HCT116 (cell line): ENCODE data around the gene RNF214. TPM values are rescaled to one million over a fixed set of nuclear protein-coding genes. Genes with fewer than 3 reads are reported as not detected.

Experiments
- ATAC-seq: fragments of 200-7000 bp; cut with Tn5 transposase; 2 replicates; pipeline ENCODE4 v1.9.1; 2020; ENCODE audit warnings: mild to moderate bottlenecking, moderate library complexity
- BruUV-seq: library from RNA; stranded (reverse); fragments of 400-500 nt; replicated peaks from 2 replicates; lab custom pipeline; 2021; lab: Mats Ljungman, UMichigan
- CTCF ChIA-PET: fragments of 300-600 bp; sonication (Branson Sonifier 250); formaldehyde crosslinking; loops from one replicate; lab custom pipeline; 2021; ENCODE audit warnings: antibody characterized with exemption; lab: Charles Lee
- POLR2A ChIA-PET: fragments of 300-600, 350-600 bp; sonication (Branson Sonifier 250); formaldehyde crosslinking; loops from one replicate; lab custom pipeline; 2021; ENCODE audit warnings: antibody characterized with exemption; lab: Charles Lee
- RAD21 ChIA-PET, 2 experiments: fragments of 300-600 bp; sonication (Branson Sonifier 250); formaldehyde crosslinking; loops; one replicate each; lab custom pipeline; 2023; ENCODE audit warnings: low total read pairs in 2 of 2; ENCODE audit not compliant: uncharacterized antibody in 2 of 2, unreplicated experiment in 2 of 2, low non-redundant PET in 1 of 2; lab: Charles Lee
- DNase-seq: peaks from one replicate; pipeline ENCODE4 v3.0.0-alpha.2; 2010; ENCODE audit warnings: low read depth, low spot score
- H2AFZ ChIP-seq: fragments of 200-600 bp; shearing (Covaris generic), sonication (generic); 2 replicates; pipeline ENCODE4 v1.6.1; 2017; ENCODE audit warnings: low read depth, mixed run types, mixed read lengths, antibody characterized with exemption, low read length; ENCODE audit not compliant: poor library complexity, severe bottlenecking
- H3K27ac ChIP-seq: 2 replicates; pipeline ENCODE4 v1.5.1; 2012; ENCODE audit warnings: low read depth, low read length
- H3K27me3 ChIP-seq: fragments of 200-600 bp; sonication (generic); 2 replicates; pipeline ENCODE4 v1.6.1; 2016; ENCODE audit warnings: mixed run types, low read length, mixed read lengths; ENCODE audit not compliant: insufficient read depth
- H3K36me3 ChIP-seq, 2 experiments: fragments of 200-500 bp in 1 of 2; fragments of 200-600 bp in 1 of 2; sonication (Bioruptor generic) in 1 of 2; sonication (generic) in 1 of 2; 2 replicates each; pipeline versions ENCODE4 v1.5.1 to v1.6.1; 2014 to 2016; ENCODE audit warnings: low read length in 2 of 2, inconsistent platforms in 1 of 2, mixed read lengths in 1 of 2, mixed run types in 1 of 2; ENCODE audit not compliant: insufficient read depth in 2 of 2, control insufficient read depth in 1 of 2
- H3K4me1 ChIP-seq, 2 experiments: fragments of 200-600 bp in 1 of 2; sonication (generic) in 1 of 2; 2 replicates each; pipeline versions ENCODE4 v1.5.1 to v1.6.1; 2012 to 2017; ENCODE audit warnings: low read length in 2 of 2, inconsistent platforms in 1 of 2, mild to moderate bottlenecking in 1 of 2, mixed read lengths in 1 of 2, mixed run types in 1 of 2, moderate library complexity in 1 of 2; ENCODE audit not compliant: insufficient read depth in 2 of 2, control insufficient read depth in 1 of 2
- H3K4me2 ChIP-seq: fragments of 200-600 bp; sonication (generic); 2 replicates; pipeline ENCODE4 v1.6.1; 2017; ENCODE audit warnings: mixed run types, low read length, mixed read lengths
- H3K4me3 ChIP-seq, 2 experiments: fragments of 200-600 bp in 1 of 2; sonication (generic) in 1 of 2; replicated peaks in 1 of 2; 2 replicates each; pipeline ENCODE4 v1.5.1; 2011 to 2016; ENCODE audit warnings: low read length in 2 of 2, control low read depth in 1 of 2, low read depth in 1 of 2, mild to moderate bottlenecking in 1 of 2, mixed read lengths in 1 of 2, mixed run types in 1 of 2
- H3K79me2 ChIP-seq: fragments of 200-600 bp; sonication (generic); 2 replicates; pipeline ENCODE4 v1.6.1; 2017; ENCODE audit warnings: mild to moderate bottlenecking, mixed run types, low read length, moderate library complexity, mixed read lengths; ENCODE audit not compliant: insufficient read depth
- H3K9ac ChIP-seq: fragments of 200-600 bp; sonication (generic); 2 replicates; pipeline ENCODE4 v1.6.1; 2016; ENCODE audit warnings: low read length, mixed read lengths
- H3K9me2 ChIP-seq: fragments of 200-600 bp; sonication (generic), shearing (Covaris generic); 2 replicates; pipeline ENCODE4 v1.6.1; 2017; ENCODE audit warnings: mixed run types, mild to moderate bottlenecking, moderate library complexity; ENCODE audit not compliant: insufficient read depth
- H3K9me3 ChIP-seq, 2 experiments: fragments of 200-500 bp in 1 of 2; fragments of 200-600 bp in 1 of 2; sonication (Bioruptor generic) in 1 of 2; sonication (generic) in 1 of 2; 2 replicates each; pipeline ENCODE4 v1.6.1; 2014 to 2017; ENCODE audit warnings: low read length in 2 of 2, mixed read lengths in 2 of 2, inconsistent platforms in 1 of 2, low read depth in 1 of 2, mild to moderate bottlenecking in 1 of 2, mixed run types in 1 of 2, moderate library complexity in 1 of 2; ENCODE audit not compliant: control insufficient read depth in 1 of 2, insufficient read depth in 1 of 2
- H4K20me1 ChIP-seq: fragments of 200-600 bp; sonication (generic), shearing (Covaris generic); 2 replicates; pipeline ENCODE4 v1.6.1; 2017; ENCODE audit warnings: mixed run types, mild to moderate bottlenecking, moderate library complexity; ENCODE audit not compliant: insufficient read depth
- ATF3 ChIP-seq: IDR thresholded peaks from 2 replicates; pipeline ENCODE4 v1.6.1; 2012
- CBX3 ChIP-seq: IDR thresholded peaks from 2 replicates; pipeline ENCODE4 v1.6.1; 2012; ENCODE audit warnings: low read depth
- CEBPB ChIP-seq: IDR thresholded peaks from 2 replicates; pipeline ENCODE4 v1.6.1; 2012; ENCODE audit warnings: low read depth
- EGR1 ChIP-seq: IDR thresholded peaks from 2 replicates; pipeline ENCODE4 v1.6.1; 2012; ENCODE audit warnings: low read depth
- ELF1 ChIP-seq: IDR thresholded peaks from 2 replicates; pipeline ENCODE4 v1.6.1; 2012; ENCODE audit warnings: low read depth, borderline replicate concordance
- EZH2phosphoT487 ChIP-seq: fragments of 200-600 bp; IDR thresholded peaks from 2 replicates; pipeline ENCODE4 v1.6.1; 2018; ENCODE audit warnings: antibody characterized with exemption, borderline replicate concordance
- JUND ChIP-seq: IDR thresholded peaks from 2 replicates; pipeline ENCODE4 v1.6.1; 2012
- POLR2A ChIP-seq: IDR thresholded peaks from 2 replicates; pipeline ENCODE4 v1.7.0; 2011; ENCODE audit warnings: borderline replicate concordance; ENCODE audit not compliant: insufficient read depth, insufficient read length; ENCODE audit errors: extremely low read depth
- POLR2AphosphoS5 ChIP-seq: IDR thresholded peaks from 2 replicates; pipeline ENCODE4 v1.6.1; 2011; ENCODE audit warnings: mild to moderate bottlenecking, low read depth, low read length, moderate library complexity
- SP1 ChIP-seq: IDR thresholded peaks from 2 replicates; pipeline ENCODE4 v1.6.1; 2012; ENCODE audit warnings: low read depth
- TCF7L2 ChIP-seq: IDR thresholded peaks from 2 replicates; pipeline ENCODE4 v1.7.0; 2011; ENCODE audit warnings: borderline replicate concordance, inconsistent platforms; ENCODE audit not compliant: insufficient read depth, insufficient read length; ENCODE audit errors: extremely low read depth
- YY1 ChIP-seq: IDR thresholded peaks from 2 replicates; pipeline ENCODE4 v1.6.1; 2011; ENCODE audit warnings: low read length, low read depth, moderate library complexity, mild to moderate bottlenecking; ENCODE audit not compliant: insufficient replicate concordance; ENCODE audit errors: extremely low read depth
- ZNF274 ChIP-seq: fragments of 200-500 bp; sonication (Bioruptor generic); IDR thresholded peaks from 2 replicates; pipeline ENCODE4 v1.6.1; 2014; ENCODE audit warnings: mild to moderate bottlenecking, low read depth, low read length, inconsistent platforms
- intact Hi-C: fragments of 100-400 bp; cut with micrococcal nuclease; formaldehyde crosslinking; loops from 2 replicates; pipeline ENCODE4 v1.10.0; 2022
- total RNA-seq: library from RNA; stranded (reverse); gene quantifications from one replicate; pipeline ENCODE4 v1.2.1, GENCODE V29; 2021; ENCODE audit not compliant: unreplicated experiment
- TF ChIP-seq, protein P1 (sequence below): IDR thresholded peaks from 2 replicates; pipeline ENCODE4 v1.6.1; 2012
- TF ChIP-seq, protein P2 (sequence below): IDR thresholded peaks from 2 replicates; pipeline ENCODE4 v1.6.1; 2011; ENCODE audit warnings: mild to moderate bottlenecking, low read length, moderate library complexity; ENCODE audit not compliant: insufficient replicate concordance; ENCODE audit errors: extremely low read depth

Gene RNF214
- total RNA-seq, 1 experiment from 2014 or later = 29.3 TPM

GRCh38 chr11:117335399-117335798, 102.9 kb downstream of the RNF214 start:
- no peak overlapping the region for H3K27ac ChIP-seq
- H3K4me1 ChIP-seq = peaks cover 0 to 2% of the 10 kb centered on the region in 2 experiments; a peak in 2 of 4 replicates
- CTCF ChIA-PET = interaction anchor here (0.7 kb wide), 1 partner anchor 565 kb away, joined by 3 read pairs; no protein-coding TSS in a partner anchor
- H3K27me3 ChIP-seq = no peaks in the 10 kb centered on the region
- DNase-seq (no peak), ATAC-seq (no peak)
- H3K4me2 ChIP-seq = no peak overlapping the region
- no peaks in the 10 kb centered on the region for H4K20me1 ChIP-seq
- H3K9me2 ChIP-seq = no peaks in the 10 kb centered on the region
- H3K9me3 ChIP-seq = no peaks in the 10 kb centered on the region
- H3K79me2 ChIP-seq = no peaks in the 10 kb centered on the region
- TF ChIP-seq JUND (no peak), SP1 (no peak), ATF3 (no peak), EGR1 (no peak), CEBPB (no peak), TCF7L2 (no peak), POLR2A (no peak), ELF1 (no peak), POLR2AphosphoS5 (no peak), ZNF274 (no peak), EZH2phosphoT487 (no peak), YY1 (no peak), CBX3 (no peak)
- TF ChIP-seq, protein P1, sequence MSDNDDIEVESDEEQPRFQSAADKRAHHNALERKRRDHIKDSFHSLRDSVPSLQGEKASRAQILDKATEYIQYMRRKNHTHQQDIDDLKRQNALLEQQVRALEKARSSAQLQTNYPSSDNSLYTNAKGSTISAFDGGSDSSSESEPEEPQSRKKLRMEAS = no peak
- TF ChIP-seq, protein P2, sequence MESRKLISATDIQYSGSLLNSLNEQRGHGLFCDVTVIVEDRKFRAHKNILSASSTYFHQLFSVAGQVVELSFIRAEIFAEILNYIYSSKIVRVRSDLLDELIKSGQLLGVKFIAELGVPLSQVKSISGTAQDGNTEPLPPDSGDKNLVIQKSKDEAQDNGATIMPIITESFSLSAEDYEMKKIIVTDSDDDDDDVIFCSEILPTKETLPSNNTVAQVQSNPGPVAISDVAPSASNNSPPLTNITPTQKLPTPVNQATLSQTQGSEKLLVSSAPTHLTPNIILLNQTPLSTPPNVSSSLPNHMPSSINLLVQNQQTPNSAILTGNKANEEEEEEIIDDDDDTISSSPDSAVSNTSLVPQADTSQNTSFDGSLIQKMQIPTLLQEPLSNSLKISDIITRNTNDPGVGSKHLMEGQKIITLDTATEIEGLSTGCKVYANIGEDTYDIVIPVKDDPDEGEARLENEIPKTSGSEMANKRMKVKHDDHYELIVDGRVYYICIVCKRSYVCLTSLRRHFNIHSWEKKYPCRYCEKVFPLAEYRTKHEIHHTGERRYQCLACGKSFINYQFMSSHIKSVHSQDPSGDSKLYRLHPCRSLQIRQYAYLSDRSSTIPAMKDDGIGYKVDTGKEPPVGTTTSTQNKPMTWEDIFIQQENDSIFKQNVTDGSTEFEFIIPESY = no peak
- no TSS peak for BruUV-seq
- POLR2A ChIA-PET = interaction anchor here (0.7 kb wide), 1 partner anchor 23 kb away, joined by 3 read pairs; no protein-coding TSS in a partner anchor
- intact Hi-C loops = no loop called here
- no peaks in the 10 kb centered on the region; a peak in 1 of 4 replicates for H3K36me3 ChIP-seq
- RAD21 ChIA-PET = no interaction called here
- H3K9ac ChIP-seq = no peak overlapping the region
- H3K4me3 ChIP-seq = no peak overlapping the region
- no peak overlapping the region for H2AFZ ChIP-seq

Other genes starting within 250 kb of the RNF214 start
- gene SIK3, start 134.2 kb upstream of the RNF214 start, total RNA-seq = 21.0 TPM
- 154 TPM for gene PAFAH1B2, start 88.4 kb upstream of the RNF214 start, total RNA-seq
- gene SIDT2, start 53.9 kb upstream of the RNF214 start, total RNA-seq = 37.0 TPM
- 10.0 TPM for gene TAGLN, start 33.3 kb upstream of the RNF214 start, total RNA-seq
- 30.0 TPM for gene PCSK7, start 598 bp upstream of the RNF214 start, total RNA-seq
- gene BACE1-AS, start 58.7 kb downstream of the RNF214 start, total RNA-seq = 10.2 TPM
- gene BACE1, start 83.6 kb downstream of the RNF214 start, total RNA-seq = 8.5 TPM
- gene CEP164, start 95.2 kb downstream of the RNF214 start, total RNA-seq = 22.2 TPM